H1 (cell line): ENCODE measurements around the gene GPC6. TPM values are rescaled to one million over a fixed set of nuclear protein-coding genes. Genes with fewer than 3 reads are reported as not detected.

ENCODE experiments used
- CTCF ChIA-PET: fragments of 300-600 bp; sonication (Branson Sonifier 250); formaldehyde crosslinking; loops from one replicate; lab custom pipeline; 2021; ENCODE audit not compliant: partially characterized antibody; lab: Charles Lee
- POLR2A ChIA-PET: fragments of 300-600 bp; sonication (Branson Sonifier 250); formaldehyde crosslinking; loops from one replicate; lab custom pipeline; 2021; ENCODE audit warnings: inconsistent platforms; ENCODE audit not compliant: partially characterized antibody; lab: Charles Lee
- DNase-seq, 2 experiments: peaks; one replicate each; pipeline versions ENCODE4 v3.0.0 to v3.0.0-alpha.2; 2010 to 2022; ENCODE audit warnings: low spot score in 2 of 2, low read depth in 1 of 2, mixed read lengths in 1 of 2
- FAIRE-seq: peaks from 2 replicates; lab custom pipeline; 2011; peaks lifted over from hg19 to GRCh38; lab: Jason Lieb, UNC
- H2AFZ ChIP-seq: 2 replicates; pipeline ENCODE4 v1.8.1; 2012; ENCODE audit warnings: low read length, inconsistent platforms
- H2AK5ac ChIP-seq: 2 replicates; pipeline ENCODE4 v1.6.1; 2013; ENCODE audit warnings: low read depth, low read length
- H2BK120ac ChIP-seq: replicated peaks from 2 replicates; pipeline ENCODE3; 2013; ENCODE audit warnings: low read depth, low read length, inconsistent platforms
- H2BK12ac ChIP-seq: 2 replicates; pipeline ENCODE4 v1.6.1; 2013; ENCODE audit warnings: low read depth, low read length
- H2BK15ac ChIP-seq: 2 replicates; pipeline ENCODE4 v1.6.1; 2013; ENCODE audit warnings: low read length
- H2BK20ac ChIP-seq: 2 replicates; pipeline ENCODE4 v1.6.1; 2013; ENCODE audit warnings: low read length
- H2BK5ac ChIP-seq: 2 replicates; pipeline ENCODE4 v1.6.1; 2013; ENCODE audit warnings: low read depth, low read length
- H3K14ac ChIP-seq: 2 replicates; pipeline ENCODE4 v1.6.1; 2013; ENCODE audit warnings: inconsistent platforms; ENCODE audit not compliant: insufficient read length
- H3K18ac ChIP-seq: 2 replicates; pipeline ENCODE4 v1.6.1; 2013; ENCODE audit warnings: low read length; ENCODE audit errors: extremely low read depth
- H3K23ac ChIP-seq: 2 replicates; pipeline ENCODE4 v1.6.1; 2013; ENCODE audit warnings: inconsistent platforms; ENCODE audit not compliant: insufficient read length
- H3K23me2 ChIP-seq: 2 replicates; pipeline ENCODE4 v1.6.1; 2013; ENCODE audit warnings: low read depth, low read length
- H3K27ac ChIP-seq: 2 replicates; pipeline ENCODE4 v1.6.1; 2011; ENCODE audit warnings: low read depth, low read length, inconsistent platforms
- H3K27me3 ChIP-seq, 4 experiments: replicated peaks in 1 of 4; 1 replicate in 1 of 4; 2 replicates in 3 of 4; pipeline versions ENCODE4 v1.6.1 to v1.8.1; 2011 to 2013; ENCODE audit warnings: low read length in 3 of 4, mild to moderate bottlenecking in 3 of 4, inconsistent platforms in 2 of 4, mixed read lengths in 2 of 4, moderate library complexity in 1 of 4; ENCODE audit not compliant: control insufficient read depth in 3 of 4, insufficient read depth in 3 of 4; ENCODE audit errors: extremely low read depth in 1 of 4
- H3K36me3 ChIP-seq, 4 experiments: 2 replicates each; pipeline versions ENCODE4 v1.6.1 to v1.8.1; 2011 to 2013; ENCODE audit warnings: mild to moderate bottlenecking in 4 of 4, low read length in 3 of 4, moderate library complexity in 2 of 4, control low read depth in 1 of 4, inconsistent platforms in 1 of 4; ENCODE audit not compliant: insufficient read depth in 4 of 4, control insufficient read depth in 2 of 4
- H3K4ac ChIP-seq: replicated peaks from 2 replicates; pipeline ENCODE3; 2013; ENCODE audit warnings: low read length, low read depth, mixed read lengths, inconsistent platforms; ENCODE audit not compliant: insufficient read length
- H3K4me1 ChIP-seq, 4 experiments: replicated peaks in 1 of 4; 1 replicate in 1 of 4; 2 replicates in 3 of 4; pipeline versions ENCODE4 v1.6.1 to v1.8.1; 2011 to 2013; ENCODE audit warnings: low read length in 3 of 4, inconsistent platforms in 2 of 4, mixed read lengths in 1 of 4; ENCODE audit not compliant: insufficient read depth in 4 of 4, control insufficient read depth in 3 of 4
- H3K4me2 ChIP-seq, 2 experiments: 2 replicates each; pipeline versions ENCODE4 v1.6.1 to v1.8.1; 2011 to 2013; ENCODE audit warnings: low read depth in 2 of 2, low read length in 2 of 2, control low read depth in 1 of 2, inconsistent platforms in 1 of 2, mild to moderate bottlenecking in 1 of 2; ENCODE audit not compliant: insufficient read depth in 1 of 2
- H3K4me3 ChIP-seq, 4 experiments: fragments of 200-600, 300-600 bp in 1 of 4; sonication (generic), shearing (Covaris generic), sonication (Bioruptor Twin) in 1 of 4; 2 replicates each; pipeline versions ENCODE4 v1.5.1 to v1.8.1; 2011 to 2016; ENCODE audit warnings: low read length in 4 of 4, low read depth in 3 of 4, control low read depth in 2 of 4, inconsistent platforms in 2 of 4, mild to moderate bottlenecking in 2 of 4, mixed read lengths in 1 of 4, moderate library complexity in 1 of 4; ENCODE audit not compliant: insufficient read depth in 2 of 4; ENCODE audit errors: extremely low read depth in 1 of 4
- H3K56ac ChIP-seq: replicated peaks from 2 replicates; pipeline ENCODE3; 2013; ENCODE audit warnings: low read depth, mild to moderate bottlenecking, mixed read lengths, low read length, inconsistent platforms; ENCODE audit not compliant: insufficient read length
- H3K79me1 ChIP-seq: 2 replicates; pipeline ENCODE4 v1.6.1; 2013; ENCODE audit warnings: low read depth, low read length, control low read depth
- H3K79me2 ChIP-seq, 2 experiments: 2 replicates each; pipeline versions ENCODE4 v1.6.1 to v1.8.1; 2012 to 2013; ENCODE audit warnings: low read length in 2 of 2, mild to moderate bottlenecking in 2 of 2, inconsistent platforms in 1 of 2; ENCODE audit not compliant: insufficient read depth in 2 of 2, control insufficient read depth in 1 of 2
- H3K9ac ChIP-seq, 4 experiments: replicated peaks in 1 of 4; 1 replicate in 1 of 4; 2 replicates in 3 of 4; pipeline versions ENCODE4 v1.6.1 to v1.8.1; 2011 to 2013; ENCODE audit warnings: low read depth in 3 of 4, low read length in 3 of 4, control low read depth in 2 of 4, mild to moderate bottlenecking in 2 of 4, moderate library complexity in 2 of 4, inconsistent platforms in 1 of 4; ENCODE audit errors: extremely low read depth in 1 of 4
- H3K9me3 ChIP-seq, 2 experiments: 2 replicates each; pipeline versions ENCODE4 v1.6.1 to v1.8.1; 2012 to 2013; ENCODE audit warnings: mild to moderate bottlenecking in 2 of 2, moderate library complexity in 2 of 2, control low read depth in 1 of 2, inconsistent platforms in 1 of 2, low read depth in 1 of 2, low read length in 1 of 2, mixed read lengths in 1 of 2; ENCODE audit not compliant: insufficient read depth in 2 of 2
- H4K20me1 ChIP-seq, 2 experiments: replicated peaks in 1 of 2; 2 replicates each; pipeline versions ENCODE3 to v1.8.1; 2011 to 2013; ENCODE audit warnings: inconsistent platforms in 2 of 2, low read length in 2 of 2, mild to moderate bottlenecking in 1 of 2; ENCODE audit not compliant: insufficient read depth in 2 of 2, control insufficient read depth in 1 of 2
- H4K5ac ChIP-seq: 2 replicates; pipeline ENCODE4 v1.6.1; 2013; ENCODE audit warnings: low read length, low read depth, mixed read lengths, inconsistent platforms; ENCODE audit not compliant: insufficient read length
- H4K8ac ChIP-seq: 2 replicates; pipeline ENCODE4 v1.8.0; 2013; ENCODE audit warnings: mild to moderate bottlenecking, moderate library complexity, low read length, inconsistent platforms; ENCODE audit not compliant: insufficient read depth; ENCODE audit errors: extremely low read depth
- H4K91ac ChIP-seq: replicated peaks from 2 replicates; pipeline ENCODE3; 2013; ENCODE audit warnings: low read length, mixed read lengths, inconsistent platforms; ENCODE audit not compliant: insufficient read length
- BCL11A ChIP-seq, 2 experiments: IDR thresholded peaks; one replicate each; pipeline ENCODE4 v1.6.1; 2011; ENCODE audit warnings: low read depth in 2 of 2, low read length in 2 of 2, mild to moderate bottlenecking in 2 of 2
- CREB1 ChIP-seq: IDR thresholded peaks from 2 replicates; pipeline ENCODE4 v1.6.1; 2012; ENCODE audit warnings: inconsistent platforms
- EP300 ChIP-seq, 2 experiments: IDR thresholded peaks; 1 replicate in 1 of 2; 2 replicates in 1 of 2; pipeline ENCODE4 v1.6.1; 2011 to 2012; ENCODE audit warnings: low read depth in 2 of 2, low read length in 2 of 2, mild to moderate bottlenecking in 2 of 2, borderline replicate concordance in 1 of 2, inconsistent platforms in 1 of 2, moderate library complexity in 1 of 2
- HDAC2 ChIP-seq, 2 experiments: fragments of 300-600 bp in 1 of 2; sonication (generic) in 1 of 2; IDR thresholded peaks; 2 replicates each; pipeline ENCODE4 v1.6.1; 2011 to 2012; ENCODE audit warnings: low read depth in 2 of 2, low read length in 2 of 2, mild to moderate bottlenecking in 2 of 2, moderate library complexity in 2 of 2, borderline replicate concordance in 1 of 2, inconsistent platforms in 1 of 2
- HDAC6 ChIP-seq: IDR thresholded peaks from one replicate; pipeline ENCODE4 v1.7.1; 2012; ENCODE audit warnings: low read depth, mild to moderate bottlenecking, inconsistent platforms, low read length, moderate library complexity
- JUN ChIP-seq: IDR thresholded peaks from 2 replicates; pipeline ENCODE4 v1.6.1; 2011; ENCODE audit warnings: low read depth, mild to moderate bottlenecking, improper control_type of control experiment, low read length
- PHF8 ChIP-seq: fragments of 200-600 bp; sonication (generic); conservative IDR thresholded peaks from 2 replicates; pipeline ENCODE4 v1.7.1; 2012; ENCODE audit warnings: low read depth, mild to moderate bottlenecking, inconsistent platforms, low read length, moderate library complexity
- RBBP5 ChIP-seq: IDR thresholded peaks from 2 replicates; pipeline ENCODE4 v1.7.1; 2012; ENCODE audit warnings: low read depth, mild to moderate bottlenecking, inconsistent platforms, low read length, moderate library complexity, borderline replicate concordance
- SIN3A ChIP-seq, 2 experiments: IDR thresholded peaks in 1 of 2; conservative IDR thresholded peaks in 1 of 2; 2 replicates each; pipeline ENCODE4 v1.6.1; 2011 to 2012; ENCODE audit warnings: low read length in 2 of 2, improper control_type of control experiment in 1 of 2, low read depth in 1 of 2, mild to moderate bottlenecking in 1 of 2
- SIRT6 ChIP-seq: IDR thresholded peaks from one replicate; pipeline ENCODE4 v1.7.1; 2012; ENCODE audit warnings: low read length, inconsistent platforms
- SRF ChIP-seq: IDR thresholded peaks from 2 replicates; pipeline ENCODE4 v1.6.1; 2011; ENCODE audit warnings: mild to moderate bottlenecking, low read depth, low read length, moderate library complexity
- SUZ12 ChIP-seq: fragments of 200-600 bp; sonication (generic); IDR thresholded peaks from 2 replicates; pipeline ENCODE4 v1.6.1; 2012; ENCODE audit warnings: mild to moderate bottlenecking, inconsistent platforms, low read length, moderate library complexity, mixed read lengths
- TAF1 ChIP-seq: IDR thresholded peaks from 2 replicates; pipeline ENCODE4 v1.6.1; 2011; ENCODE audit warnings: mild to moderate bottlenecking, low read depth, low read length
- TAF7 ChIP-seq: optimal IDR thresholded peaks from 2 replicates; pipeline ENCODE3; 2011; ENCODE audit warnings: low read depth, mild to moderate bottlenecking, inconsistent platforms, low read length, moderate library complexity, borderline replicate concordance
- TBP ChIP-seq: IDR thresholded peaks from 2 replicates; pipeline ENCODE4 v1.6.1; 2011; ENCODE audit warnings: low read depth, low read length, improper control_type of control experiment
- WGBS, 2 experiments: shearing (Covaris generic) in 1 of 2; methylation state at CpG; one replicate each; pipeline versions ENCODE4 v1.1.6 to v1.1.7; 2013 to 2015; ENCODE audit warnings: low lambda C conversion rate in 2 of 2, mixed read lengths in 2 of 2, inconsistent platforms in 1 of 2, low coverage in 1 of 2, missing lambda C conversion rate in 1 of 2; ENCODE audit not compliant: insufficient replicate concordance in 2 of 2, insufficient coverage in 1 of 2, insufficient read length in 1 of 2; ENCODE audit errors: extremely low coverage in 1 of 2, missing lambda C conversion rate in 1 of 2; 5-methylcytosine and 5-hydroxymethylcytosine counted together
- polyA plus RNA-seq, 7 experiments: library from polyadenylated mRNA; depleted of rRNA in 3 of 7; stranded (reverse) in 5 of 7; unstranded in 2 of 7; fragments of >200 nt in 5 of 7; fragments of 200-250 nt in 2 of 7; gene quantifications; 1 replicate in 5 of 7; 2 replicates in 1 of 7; 4 replicates in 1 of 7; pipeline versions ENCODE4 v1.2.1 to v1.2.3, GENCODE V29; 2011 to 2013; ENCODE audit warnings: missing spikeins in 2 of 7, mixed read lengths in 2 of 7
- total RNA-seq: library from RNA; stranded (reverse); fragmentation: NEBNext Ultra II Directional; extraction: Animal tissue kit (Norgen Biotek cat#: 25700); gene quantifications from 2 replicates; pipeline ENCODE4 v1.2.1, GENCODE V29; 2021

GPC6 gene
- total and polyA plus RNA-seq, 2 of the 8 experiments (the other 6 are each of a cell fraction or from before 2014, with no cell fraction given): 5.4 to 12.0 TPM

DNA sequence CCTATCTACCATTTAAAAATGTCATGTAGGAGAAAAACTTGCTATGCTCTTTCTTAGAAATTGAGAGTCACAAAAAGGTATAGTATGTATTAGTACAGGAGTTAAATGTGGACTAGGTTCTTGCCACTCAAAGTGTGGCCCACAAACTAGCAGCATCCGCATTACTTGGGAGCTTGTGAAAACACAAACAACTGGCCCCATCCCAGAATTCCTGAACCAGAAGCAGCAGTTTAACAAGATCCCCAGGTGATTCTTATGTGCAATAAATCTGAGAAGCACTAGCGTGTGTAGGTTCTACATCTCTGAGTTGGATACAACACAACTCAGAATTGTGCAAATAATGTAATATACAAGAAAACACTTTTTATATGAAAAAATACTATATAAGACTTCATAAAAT is 927.0 kb downstream of the GPC6 start:
- TF ChIP-seq CREB1: no peak
- no peak for TF ChIP-seq TAF1
- no peak for TF ChIP-seq BCL11A (IDR thresholded peaks at IDR 0.05; ENCODE audit: low read depth in 2 of 2, low read length in 2 of 2)
- TF ChIP-seq SUZ12: no peak
- no peak for TF ChIP-seq HDAC6
- no peak for TF ChIP-seq EP300 (IDR thresholded peaks at IDR 0.05; ENCODE audit: borderline replicate concordance in 1 of 2, low read depth in 2 of 2, low read length in 2 of 2)
- no peak for TF ChIP-seq TBP
- TF ChIP-seq JUN: no peak
- TF ChIP-seq PHF8: no peak
- no peak for TF ChIP-seq SIRT6
- no peak for TF ChIP-seq TAF7
- TF ChIP-seq HDAC2 (IDR thresholded peaks at IDR 0.05; ENCODE audit: borderline replicate concordance in 1 of 2, low read depth in 2 of 2, low read length in 2 of 2): no peak
- no peak for TF ChIP-seq SIN3A (conservative IDR thresholded peaks at IDR 0.05 in 1 of 2, IDR thresholded peaks at IDR 0.05 in 1 of 2; ENCODE audit: low read depth in 1 of 2, low read length in 2 of 2)
- no peak for TF ChIP-seq RBBP5
- TF ChIP-seq SRF: no peak
- TF ChIP-seq, all 59 proteins: peak for 0
- Histone ChIP-seq H3K23ac (no peak overlapping the region), H3K79me2 (no peaks in the 10 kb centered on the region), H2AFZ (no peak overlapping the region), H3K4me3 (no peak overlapping the region), H2BK15ac (no peak overlapping the region), H2BK12ac (no peak overlapping the region), H2AK5ac (no peak overlapping the region), H3K36me3 (no peaks in the 10 kb centered on the region), H3K14ac (no peak overlapping the region), H2BK5ac (no peak overlapping the region), H3K27ac (no peak overlapping the region), H3K4ac (no peak overlapping the region), H3K4me2 (no peak overlapping the region), H4K8ac (no peak overlapping the region), H3K4me1 (no peaks in the 10 kb centered on the region), H4K5ac (no peak overlapping the region), H3K9ac (no peak overlapping the region), H4K91ac (no peak overlapping the region), H3K56ac (no peak overlapping the region), H3K79me1 (no peaks in the 10 kb centered on the region), H2BK20ac (no peak overlapping the region), H4K20me1 (no peaks in the 10 kb centered on the region), H3K27me3 (peaks cover 0 to 12% (median 0%) of the 10 kb centered on the region in 4 experiments; a peak in 3 of 7 replicates), H2BK120ac (no peak overlapping the region), H3K9me3 (no peaks in the 10 kb centered on the region), H3K18ac (no peak overlapping the region), H3K23me2 (no peaks in the 10 kb centered on the region)
- CTCF ChIA-PET: interaction anchor here (0.6 to 1.2 kb wide), 2 partner anchors 19 to 428 kb away, joined by 3 read pairs; no protein-coding TSS in a partner anchor
- POLR2A ChIA-PET: no interaction called here
- DNase-seq (no peak), FAIRE-seq (no peak)
- 95% methylated on average over 2 of the region's 2 CpGs; no CpG with 5 or more reads in 1 of the 2 experiments for WGBS, 2 experiments
